ENCODE measurements around the gene STX2. TPM values are rescaled to one million over a fixed set of nuclear protein-coding genes. Genes with fewer than 3 reads are reported as not detected.

The STX2 gene
- total RNA-seq, 1 experiment from 2014 or later, result 37.8 TPM

- CTCF ChIA-PET, result no interaction called here
- no peaks in the 10 kb centered on the region for H3K27me3 ChIP-seq (replicated peaks; ENCODE audit: insufficient read depth, low read depth, low read length, poor library complexity)
- no peak overlapping the region for H3K27ac ChIP-seq (ENCODE audit: low read depth, low read length, poor library complexity, severe bottlenecking)
- no peak for DNase-seq (ENCODE audit: low spot score)
- BruUV-seq (replicated peaks), result no TSS peak
- H3K36me3 ChIP-seq (ENCODE audit: insufficient read depth, low read length, poor library complexity, severe bottlenecking), result peaks cover 7% of the 10 kb centered on the region
- no peak overlapping the region for H3K4me3 ChIP-seq (ENCODE audit: low read depth, low read length, poor library complexity, severe bottlenecking)
- intact Hi-C loops (cut with micrococcal nuclease; ENCODE audit: unreplicated experiment), result no loop called here
- no peaks in the 10 kb centered on the region for H3K4me1 ChIP-seq (ENCODE audit: insufficient read depth, low read length, poor library complexity, severe bottlenecking)
- H3K9me3 ChIP-seq (ENCODE audit: low read depth, low read length, poor library complexity, severe bottlenecking), result no peaks in the 10 kb centered on the region
- TF ChIP-seq CTCF (conservative IDR thresholded peaks at IDR 0.05; ENCODE audit: low read depth, low read length), result no peak
- no peak for TF ChIP-seq EZH2 (IDR thresholded peaks at IDR 0.05; ENCODE audit: borderline replicate concordance, low read depth, low read length, poor library complexity, severe bottlenecking)
- POLR2A ChIA-PET (ENCODE audit: low non-redundant PET), result no interaction called here
Observed at GRCh38 chr12:130818272-130818634, 20.8 kb downstream of the STX2 start.

GRCh38 chr12:130817804-130818203, 21.2 kb downstream of the STX2 start:
- H3K27me3 ChIP-seq (replicated peaks; ENCODE audit: insufficient read depth, low read depth, low read length, poor library complexity), result no peaks in the 10 kb centered on the region
- intact Hi-C loops (cut with micrococcal nuclease; ENCODE audit: unreplicated experiment), result no loop called here
- H3K36me3 ChIP-seq (ENCODE audit: insufficient read depth, low read length, poor library complexity, severe bottlenecking), result peaks cover 7% of the 10 kb centered on the region
- TF ChIP-seq EZH2 (IDR thresholded peaks at IDR 0.05; ENCODE audit: borderline replicate concordance, low read depth, low read length, poor library complexity, severe bottlenecking), result no peak
- no peak for TF ChIP-seq CTCF (conservative IDR thresholded peaks at IDR 0.05; ENCODE audit: low read depth, low read length)
- CTCF ChIA-PET, result no interaction called here
- no peak overlapping the region for H3K27ac ChIP-seq (ENCODE audit: low read depth, low read length, poor library complexity, severe bottlenecking)
- no peak overlapping the region for H3K4me3 ChIP-seq (ENCODE audit: low read depth, low read length, poor library complexity, severe bottlenecking)
- POLR2A ChIA-PET (ENCODE audit: low non-redundant PET), result no interaction called here
- DNase-seq (ENCODE audit: low spot score), result no peak
- H3K9me3 ChIP-seq (ENCODE audit: low read depth, low read length, poor library complexity, severe bottlenecking), result no peaks in the 10 kb centered on the region
- no peaks in the 10 kb centered on the region for H3K4me1 ChIP-seq (ENCODE audit: insufficient read depth, low read length, poor library complexity, severe bottlenecking)
- BruUV-seq (replicated peaks), result no TSS peak

- Histone ChIP-seq H3K36me3 (ENCODE audit: insufficient read depth, low read length, poor library complexity, severe bottlenecking) (peaks cover 10% of the 10 kb centered on the region), H3K9me3 (ENCODE audit: low read depth, low read length, poor library complexity, severe bottlenecking) (no peaks in the 10 kb centered on the region), H3K4me3 (ENCODE audit: low read depth, low read length, poor library complexity, severe bottlenecking) (no peak overlapping the region), H3K27ac (ENCODE audit: low read depth, low read length, poor library complexity, severe bottlenecking) (no peak overlapping the region), H3K27me3 (replicated peaks; ENCODE audit: insufficient read depth, low read depth, low read length, poor library complexity) (no peaks in the 10 kb centered on the region), H3K4me1 (ENCODE audit: insufficient read depth, low read length, poor library complexity, severe bottlenecking) (no peaks in the 10 kb centered on the region)
- POLR2A ChIA-PET (ENCODE audit: low non-redundant PET), result no interaction called here
- BruUV-seq (replicated peaks), result no TSS peak
- DNase-seq (ENCODE audit: low spot score), result no peak
- intact Hi-C loops (cut with micrococcal nuclease; ENCODE audit: unreplicated experiment), result no loop called here
- TF ChIP-seq CTCF (conservative IDR thresholded peaks at IDR 0.05; ENCODE audit: low read depth, low read length) (no peak), EZH2 (IDR thresholded peaks at IDR 0.05; ENCODE audit: borderline replicate concordance, low read depth, low read length, poor library complexity, severe bottlenecking) (no peak)
- CTCF ChIA-PET, result no interaction called here
Observed at GRCh38 chr12:130816097-130816496, 23.0 kb downstream of the STX2 start.

Data from A673 (cell line).